Naive thymus-derived CD8-positive, alpha-beta T cell (primary cell): ENCODE measurements around the gene TIPIN. TPM values are rescaled to one million over a fixed set of nuclear protein-coding genes. Genes with fewer than 3 reads are reported as not detected.
"Not testable (repeated sequence)": the region's sequence is repeated elsewhere in the genome, so short reads cannot be mapped to it uniquely, and the experiment has no call there.

Source experiments
- ATAC-seq, 2 donors: fragments of 150-1000 bp; cut with Tn5 transposase in 1 of 2; sonication (Bioruptor Pico), chemical (Tn5 transposase) in 1 of 2; 1 replicate in 1 of 2; 2 replicates in 1 of 2; pipeline ENCODE4 v1.10.0; 2021; ENCODE audit warnings: mild to moderate bottlenecking in 2 of 2, moderate library complexity in 2 of 2
- POLR2A ChIA-PET: fragments of 350-600 bp; sonication (Branson Sonifier 250); formaldehyde crosslinking; loops from one replicate; lab custom pipeline; 2021; ENCODE audit warnings: antibody characterized with exemption; lab: Charles Lee
- DNase-seq, 10 donors: peaks; one replicate each; pipeline versions ENCODE4 v3.0.0 to v3.0.0-alpha.2; 2020 to 2022
- H3K27ac Mint-ChIP-seq, 10 donors: one replicate each; pipeline ENCODE4 v1.8.0; 2020 to 2022; ENCODE audit warnings: mild to moderate bottlenecking in 10 of 10, mixed read lengths in 10 of 10, moderate library complexity in 4 of 10, inconsistent platforms in 1 of 10
- H3K27me3 Mint-ChIP-seq, 5 donors: one replicate each; pipeline ENCODE4 v1.8.0; 2021 to 2022; ENCODE audit warnings: mixed read lengths in 5 of 5
- H3K36me3 Mint-ChIP-seq, 3 donors: one replicate each; pipeline ENCODE4 v1.8.0; 2020 to 2022; ENCODE audit warnings: mixed read lengths in 3 of 3, mild to moderate bottlenecking in 2 of 3, inconsistent platforms in 1 of 3
- H3K4me1 Mint-ChIP-seq, 4 donors: one replicate each; pipeline ENCODE4 v1.8.0; 2021 to 2022; ENCODE audit warnings: mixed read lengths in 4 of 4
- H3K4me3 Mint-ChIP-seq, 10 donors: one replicate each; pipeline ENCODE4 v1.8.0; 2020 to 2022; ENCODE audit warnings: mild to moderate bottlenecking in 10 of 10, mixed read lengths in 10 of 10, moderate library complexity in 6 of 10, inconsistent platforms in 1 of 10
- H3K9me3 Mint-ChIP-seq, 9 donors: one replicate each; pipeline ENCODE4 v1.8.0; 2020 to 2022; ENCODE audit warnings: mixed read lengths in 9 of 9, mild to moderate bottlenecking in 3 of 9, inconsistent platforms in 1 of 9, moderate library complexity in 1 of 9
- polyA plus RNA-seq, 3 donors: library from polyadenylated mRNA; unstranded; fragments of 300-500 nt; fragmentation: Illumina TruSeq; gene quantifications; one replicate each; pipeline ENCODE4 v1.2.3, GENCODE V29; 2021
- total RNA-seq, 8 experiments: library from RNA in 2 of 8; stranded (reverse) in 2 of 8; gene quantifications; one replicate each; pipeline ENCODE4 v1.2.3 and lab custom pipeline; 2021 to 2026

The TIPIN gene
- total and polyA plus RNA-seq, 5 experiments from 2014 or later, result 9.0 to 14.4 (median 12.1) TPM

DNA sequence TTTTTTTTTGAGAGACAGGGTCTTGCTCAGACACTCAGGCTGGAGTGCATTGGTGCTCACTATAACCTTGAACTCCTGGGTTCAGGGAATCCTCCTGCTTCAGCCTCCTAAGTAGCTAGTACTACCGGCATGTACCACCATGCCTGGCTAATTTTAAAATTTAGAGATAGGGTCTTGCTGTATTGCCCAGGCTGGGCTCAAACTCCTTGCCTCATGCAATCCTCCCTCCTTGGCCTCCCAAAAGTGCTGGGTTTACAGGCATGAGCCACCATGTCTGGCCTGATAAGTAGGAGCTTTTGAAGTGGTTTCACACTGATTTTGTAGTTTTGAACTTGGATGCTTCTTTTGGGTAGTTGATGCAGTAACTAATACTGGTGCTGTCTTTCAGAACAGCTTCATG, 38.0 kb upstream of the TIPIN start:
- H3K27ac Mint-ChIP-seq, result peak overlapping the region in 9 of 10 donors; percentile 5 to 88 (median 72)
- POLR2A ChIA-PET, result interaction anchor here (1.0 kb wide), 1 partner anchor 8 kb away, joined by 3 read pairs; the partner anchor contains the start of gene MAP2K1
- no peaks in the 10 kb centered on the region for H3K27me3 Mint-ChIP-seq
- ATAC-seq (no peak), DNase-seq (no peak)
- peak overlapping the region in 5 of 10 donors; percentile 12 to 45 (median 22) for H3K4me3 Mint-ChIP-seq
- H3K9me3 Mint-ChIP-seq, result no peaks in the 10 kb centered on the region
- peaks cover 43 to 87% (median 76%) of the 10 kb centered on the region in 4 donors for H3K4me1 Mint-ChIP-seq
- peaks cover 0 to 24% (median 2%) of the 10 kb centered on the region in 3 donors for H3K36me3 Mint-ChIP-seq

GRCh38 chr15:66393037-66393436, 36.6 kb upstream of the TIPIN start:
- Mint-ChIP-seq H3K27ac (peak overlapping the region; percentile 25 to 89 (median 85)), H3K4me1 (peaks cover 46 to 92% (median 85%) of the 10 kb centered on the region in 4 donors), H3K36me3 (peaks cover 0 to 18% (median 2%) of the 10 kb centered on the region in 3 donors), H3K4me3 (peak overlapping the region in 5 of 10 donors; percentile 4 to 52 (median 39))
- ATAC-seq, H3K27me3 Mint-ChIP-seq, H3K9me3 Mint-ChIP-seq, DNase-seq: not testable (repeated sequence)
- POLR2A ChIA-PET, result interaction anchor here (0.7 to 1.0 kb wide), 3 partner anchors 12 to 483 kb away, joined by 3 to 4 read pairs (median 3); no protein-coding TSS in a partner anchor

DNA sequence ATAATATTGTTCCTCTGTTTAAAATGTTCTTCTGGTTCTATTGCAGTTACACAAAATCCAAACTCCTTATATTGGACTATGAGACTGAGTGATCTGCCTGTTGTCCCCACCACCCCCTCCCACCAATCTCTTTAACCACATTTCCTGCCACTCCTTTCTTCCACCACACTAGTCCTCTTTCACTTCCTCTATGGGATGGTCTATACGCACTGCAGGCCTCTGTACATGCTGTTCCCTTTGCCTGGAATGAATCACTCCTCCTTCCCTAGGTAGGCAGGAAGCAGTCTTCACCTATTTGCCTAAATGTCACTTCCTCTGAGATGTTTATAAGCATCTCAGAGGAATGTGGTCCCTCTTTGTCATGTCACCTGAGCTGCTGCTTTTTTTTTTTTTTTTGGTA, 34.2 kb upstream of the TIPIN start:
- POLR2A ChIA-PET, result interaction anchor here (0.6 to 1.3 kb wide), 4 partner anchors 9 to 115 kb away, joined by 3 to 7 read pairs (median 3); partner anchors contain the start of gene SNAPC5
- no peaks in the 10 kb centered on the region for H3K9me3 Mint-ChIP-seq
- peaks cover 0 to 7% (median 0%) of the 10 kb centered on the region in 3 donors for H3K36me3 Mint-ChIP-seq

GRCh38 chr15:66389859-66390381, 33.4 kb upstream of the TIPIN start:
- Mint-ChIP-seq H3K27ac (peak overlapping the region; percentile 73 to 95 (median 90)), H3K4me1 (peaks cover 49 to 88% (median 84%) of the 10 kb centered on the region in 4 donors), H3K27me3 (no peaks in the 10 kb centered on the region), H3K4me3 (peak overlapping the region in 9 of 10 donors; percentile 52 to 93 (median 84)), H3K36me3 (peaks cover 0 to 5% (median 0%) of the 10 kb centered on the region in 3 donors), H3K9me3 (no peaks in the 10 kb centered on the region)
- ATAC-seq (no peak), DNase-seq (no peak)
- POLR2A ChIA-PET, result interaction anchor here (1.0 to 1.3 kb wide), 2 partner anchors 107 to 114 kb away, joined by 3 to 7 read pairs; partner anchors contain the start of gene SNAPC5

More for the DNA sequence above, 34.2 kb upstream of the TIPIN start:
- DNase-seq, result peak in 5 of 10 donors; percentile 6 to 37 (median 22)
- Mint-ChIP-seq H3K27ac (peak overlapping the region; percentile 73 to 95 (median 90)), H3K27me3 (no peaks in the 10 kb centered on the region), H3K4me1 (peaks cover 49 to 92% (median 87%) of the 10 kb centered on the region in 4 donors), H3K4me3 (peak overlapping the region; percentile 34 to 93 (median 76))
- no peak for ATAC-seq

DNA sequence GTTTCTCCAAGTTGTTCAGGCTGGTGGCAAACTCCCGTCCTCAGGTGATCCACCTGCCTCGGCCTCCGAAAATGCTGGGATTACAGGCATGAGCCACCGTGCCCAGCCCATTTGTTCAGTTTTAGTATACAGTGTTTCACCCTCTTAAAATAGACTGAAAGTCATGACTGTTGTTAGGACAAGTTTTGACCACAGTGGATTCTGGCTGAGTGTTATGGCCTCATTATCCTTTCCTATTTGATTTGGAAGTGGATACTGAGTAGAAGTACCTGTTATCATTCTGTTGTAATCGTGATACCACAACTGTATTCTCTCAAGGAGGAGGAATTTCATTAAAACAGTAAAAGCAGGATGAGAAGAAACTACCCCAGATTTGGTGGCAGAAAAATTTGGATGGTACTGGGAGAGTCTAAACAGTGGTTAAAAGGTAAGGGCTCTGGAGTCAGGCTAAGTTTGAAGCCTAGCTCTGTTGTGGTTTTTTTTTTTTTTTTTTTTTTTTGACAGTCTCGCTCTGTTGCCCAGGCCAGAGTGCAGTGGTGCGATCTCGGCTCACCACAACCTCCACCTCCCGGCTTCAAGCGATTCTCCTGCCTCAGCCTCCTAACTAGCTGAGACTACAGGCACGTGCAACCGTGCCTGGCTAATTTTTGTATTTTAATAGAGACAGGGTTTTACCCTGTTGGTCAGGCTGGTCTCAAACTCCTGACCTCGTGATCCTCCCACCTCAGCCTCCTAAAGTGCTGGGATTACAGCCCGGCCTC, 32.8 kb upstream of the TIPIN start:
- ATAC-seq, result no peak
- peaks cover 48 to 86% (median 80%) of the 10 kb centered on the region in 4 donors for H3K4me1 Mint-ChIP-seq
- POLR2A ChIA-PET, result interaction anchor here (0.5 to 5.0 kb wide), 8 partner anchors 33 to 1654 kb away, joined by 3 to 56 read pairs (median 4); partner anchors contain the start of genes SNAPC5 and TIPIN
- peaks cover 0 to 7% (median 0%) of the 10 kb centered on the region in 3 donors for H3K36me3 Mint-ChIP-seq
- H3K27ac Mint-ChIP-seq, result peak overlapping the region; percentile 16 to 95 (median 89)
- no peak for DNase-seq
- H3K9me3 Mint-ChIP-seq, result no peaks in the 10 kb centered on the region
- H3K4me3 Mint-ChIP-seq, result peak overlapping the region in 9 of 10 donors; percentile 84 to 95 (median 90)
- no peaks in the 10 kb centered on the region for H3K27me3 Mint-ChIP-seq

- POLR2A ChIA-PET, result interaction anchor here (0.5 to 5.0 kb wide), 7 partner anchors 16 to 1655 kb away, joined by 3 to 56 read pairs (median 4); partner anchors contain the start of genes RPL4 and SNAPC5
- Mint-ChIP-seq H3K27me3 (no peaks in the 10 kb centered on the region), H3K27ac (peak overlapping the region in 7 of 10 donors; percentile 54 to 91 (median 88)), H3K9me3 (no peaks in the 10 kb centered on the region), H3K4me3 (peak overlapping the region; percentile 42 to 95 (median 90)), H3K36me3 (peaks cover 0 to 5% (median 0%) of the 10 kb centered on the region in 3 donors), H3K4me1 (peaks cover 41 to 79% (median 73%) of the 10 kb centered on the region in 4 donors)
- ATAC-seq (no peak), DNase-seq (no peak)
Measured at GRCh38 chr15:66388576-66388975, 32.1 kb upstream of the TIPIN start.

GRCh38 chr15:66388043-66388363, 31.5 kb upstream of the TIPIN start:
- H3K36me3 Mint-ChIP-seq, result peaks cover 0 to 5% (median 0%) of the 10 kb centered on the region in 3 donors
- peaks cover 38 to 73% (median 68%) of the 10 kb centered on the region in 4 donors for H3K4me1 Mint-ChIP-seq
- no peak for ATAC-seq
- no peak for DNase-seq
- peak overlapping the region; percentile 89 to 98 (median 91) for H3K27ac Mint-ChIP-seq
- H3K27me3 Mint-ChIP-seq, result no peaks in the 10 kb centered on the region
- H3K9me3 Mint-ChIP-seq, result no peaks in the 10 kb centered on the region
- H3K4me3 Mint-ChIP-seq, result peak overlapping the region; percentile 87 to 95 (median 90)
- POLR2A ChIA-PET, result interaction anchor here (0.7 to 5.0 kb wide), 9 partner anchors 8 to 116 kb away, joined by 3 to 56 read pairs (median 6); partner anchors contain the start of genes DIS3L, RPL4, SNAPC5 and TIPIN

GRCh38 chr15:66387163-66388042, 30.9 kb upstream of the TIPIN start:
- POLR2A ChIA-PET, result interaction anchor here (0.6 to 5.0 kb wide), 12 partner anchors 9 to 1076 kb away, joined by 3 to 56 read pairs (median 6); partner anchors contain the start of genes DIS3L, RPL4, SNAPC5 and TIPIN
- peaks cover 36 to 69% (median 62%) of the 10 kb centered on the region in 4 donors for H3K4me1 Mint-ChIP-seq
- H3K9me3 Mint-ChIP-seq, result no peaks in the 10 kb centered on the region
- DNase-seq (peak in 8 of 10 donors; percentile 40 to 74 (median 51)), ATAC-seq (peak; percentile 26 to 41)
- no peaks in the 10 kb centered on the region for H3K27me3 Mint-ChIP-seq
- peak overlapping the region; percentile 87 to 96 (median 92) for H3K4me3 Mint-ChIP-seq
- peak overlapping the region; percentile 89 to 98 (median 91) for H3K27ac Mint-ChIP-seq
- H3K36me3 Mint-ChIP-seq, result peaks cover 0 to 5% (median 0%) of the 10 kb centered on the region in 3 donors

DNA sequence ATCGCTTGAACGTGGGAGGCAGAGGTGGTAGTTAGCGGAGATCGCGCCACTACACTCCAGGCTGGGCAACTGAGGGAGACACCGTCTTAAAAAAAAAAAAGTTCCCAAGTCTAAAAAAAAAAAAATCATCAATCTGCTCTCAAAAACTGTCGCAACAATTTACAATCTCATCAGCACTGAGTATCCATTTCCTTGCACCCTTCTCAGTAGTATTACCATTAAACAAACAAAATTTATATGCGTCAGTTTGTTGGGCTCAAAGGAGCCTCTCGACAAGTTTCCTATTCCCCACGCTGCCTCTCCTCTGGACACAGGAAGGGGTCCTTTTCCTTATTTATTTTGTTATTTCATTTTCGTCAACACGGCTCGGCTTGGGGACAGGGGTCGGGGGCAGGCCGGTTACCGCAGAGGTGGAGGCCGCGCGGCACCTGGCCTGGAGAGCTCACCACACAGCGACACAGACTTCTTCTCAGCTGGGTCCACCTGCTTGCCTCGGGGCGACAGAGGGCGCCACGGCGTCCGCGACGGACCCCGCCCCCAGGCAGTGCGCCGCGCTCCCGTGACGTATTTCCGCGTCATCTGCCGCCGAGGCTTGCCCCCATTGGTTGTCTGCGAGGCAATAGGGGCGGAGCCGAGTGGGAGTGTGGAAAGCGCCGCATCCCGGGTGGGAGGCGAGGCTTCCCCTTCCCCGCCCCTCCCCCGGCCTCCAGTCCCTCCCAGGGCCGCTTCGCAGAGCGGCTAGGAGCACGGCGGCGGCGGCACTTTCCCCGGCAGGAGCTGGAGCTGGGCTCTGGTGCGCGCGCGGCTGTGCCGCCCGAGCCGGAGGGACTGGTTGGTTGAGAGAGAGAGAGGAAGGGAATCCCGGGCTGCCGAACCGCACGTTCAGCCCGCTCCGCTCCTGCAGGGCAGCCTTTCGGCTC, 30.0 kb upstream of the TIPIN start, which contains the start of gene MAP2K1:
MAP2K1 (plus strand) TSS at position 709 of the 920 bp plus-strand sequence. CDS start 436 bp downstream, outside the sequence.
- Mint-ChIP-seq H3K27me3 (no peaks in the 10 kb centered on the region), H3K27ac (peak within 1 kb of the TSS; percentile 93 to 100 (median 98)), H3K9me3 (no peaks in the 10 kb centered on the region), H3K4me1 (peaks cover 30 to 63% (median 54%) of the 10 kb centered on the region in 4 donors), H3K36me3 (peaks cover 0 to 5% (median 0%) of the 10 kb centered on the region in 3 donors), H3K4me3 (peak within 1 kb of the TSS; percentile 87 to 100 (median 99))
- POLR2A ChIA-PET, result interaction anchor here (0.6 to 5.0 kb wide), 11 partner anchors 8 to 577 kb away, joined by 3 to 56 read pairs (median 5); partner anchors contain the start of genes DIS3L, SNAPC5 and TIPIN
- ATAC-seq, result peak; percentile 83 to 89
- peak; percentile 94 to 99 (median 98) for DNase-seq

DNA sequence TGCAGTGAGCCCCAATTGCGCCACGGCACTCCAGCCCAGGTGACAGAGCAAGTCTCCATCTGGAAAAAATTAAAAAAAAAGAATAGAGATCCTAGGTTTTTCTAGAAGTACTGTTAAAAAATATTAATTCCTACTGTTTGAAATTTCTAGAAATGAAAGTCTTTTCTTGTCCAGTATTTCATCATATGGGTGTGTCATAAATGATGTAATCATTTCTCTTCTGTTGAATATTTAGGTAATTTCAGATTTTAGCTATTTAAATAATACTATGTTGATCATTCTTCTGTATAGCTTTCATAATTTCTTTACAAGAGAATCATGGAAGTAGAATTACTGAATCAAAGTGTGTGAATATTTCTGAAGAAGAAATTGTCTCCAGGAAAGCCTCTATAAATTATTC, 24.9 kb upstream of the TIPIN start:
- H3K27ac Mint-ChIP-seq, H3K4me3 Mint-ChIP-seq, DNase-seq, POLR2A ChIA-PET, H3K9me3 Mint-ChIP-seq, H3K27me3 Mint-ChIP-seq, ATAC-seq, H3K36me3 Mint-ChIP-seq: not testable (repeated sequence)
- H3K4me1 Mint-ChIP-seq, result peaks cover 7 to 15% (median 14%) of the 10 kb centered on the region in 4 donors
